Activated T-helper 17 cell treated with anti-CD3 and anti-CD28 coated beads, Interleukin-2, amount 50 U/mL, for 72 hours (primary cell): ENCODE data around the gene RIMBP3C. TPM values are rescaled to one million over a fixed set of nuclear protein-coding genes. Genes with fewer than 3 reads are reported as not detected.
A peak's percentile ranks its signal among the peaks of the same experiment; 100 is the strongest.
"Not testable (repeated sequence)": the region's sequence is repeated elsewhere in the genome, so short reads cannot be mapped to it uniquely, and the experiment has no call there.

ENCODE experiments used
- ATAC-seq: fragments of 150-1000 bp; cut with Tn5 transposase; replicated peaks from 2 replicates; pipeline ENCODE4 v1.10.0; 2021; ENCODE audit warnings: mild to moderate bottlenecking, moderate library complexity
- H3K27ac Mint-ChIP-seq: one replicate; pipeline ENCODE4 v1.8.0; 2022; ENCODE audit warnings: mixed read lengths
- H3K27me3 Mint-ChIP-seq: one replicate; pipeline ENCODE4 v1.8.0; 2022; ENCODE audit warnings: mixed read lengths
- H3K36me3 Mint-ChIP-seq: one replicate; pipeline ENCODE4 v1.8.0; 2022; ENCODE audit warnings: low read depth, mild to moderate bottlenecking, mixed read lengths
- H3K4me1 Mint-ChIP-seq: one replicate; pipeline ENCODE4 v1.8.0; 2022; ENCODE audit warnings: mixed read lengths
- H3K4me3 Mint-ChIP-seq: one replicate; pipeline ENCODE4 v1.8.0; 2022; ENCODE audit warnings: mild to moderate bottlenecking, mixed read lengths
- H3K9me3 Mint-ChIP-seq: one replicate; pipeline ENCODE4 v1.8.0; 2022; ENCODE audit warnings: mixed read lengths
- total RNA-seq, 2 donors: library from RNA; stranded (reverse); gene quantifications; one replicate each; pipeline ENCODE4 v1.2.3, GENCODE V29; 2022

Gene RIMBP3C
- total RNA-seq, 2 donors from 2014 or later, result 0.06 to 0.19 TPM

DNA sequence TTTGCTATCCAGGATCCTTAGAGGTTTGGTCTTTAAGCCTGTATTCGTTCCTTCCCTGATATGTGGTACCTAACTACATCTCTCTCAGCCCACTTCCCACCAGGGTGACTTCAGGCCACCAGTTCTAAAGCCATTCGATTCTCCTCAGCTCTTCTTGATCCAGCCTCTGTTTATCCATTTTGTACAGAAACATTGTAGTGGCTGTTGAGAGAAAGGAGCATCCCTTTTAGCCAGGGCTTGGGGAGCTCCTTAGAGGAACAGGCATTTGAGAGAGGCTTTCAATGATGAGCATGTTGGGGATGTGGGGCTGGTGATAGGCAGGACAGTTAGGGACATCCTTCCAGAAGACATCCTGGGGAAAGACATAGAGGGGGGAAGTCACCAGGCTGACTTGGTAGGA is 34.1 kb upstream of the RIMBP3C start:
- peaks cover 29% of the 10 kb centered on the region for H3K4me1 Mint-ChIP-seq
- H3K36me3 Mint-ChIP-seq, result peaks cover 38% of the 10 kb centered on the region
- H3K9me3 Mint-ChIP-seq, result no peaks in the 10 kb centered on the region
- no peak for ATAC-seq
- no peak overlapping the region for H3K4me3 Mint-ChIP-seq
- H3K27ac Mint-ChIP-seq, result peak overlapping the region; percentile 2
- H3K27me3 Mint-ChIP-seq, result no peaks in the 10 kb centered on the region

GRCh38 chr22:21582801-21583740 is 31.8 kb upstream of the RIMBP3C start:
- H3K36me3 Mint-ChIP-seq, result peaks cover 34% of the 10 kb centered on the region
- no peak for ATAC-seq
- no peaks in the 10 kb centered on the region for H3K9me3 Mint-ChIP-seq
- no peak overlapping the region for H3K4me3 Mint-ChIP-seq
- H3K27ac Mint-ChIP-seq, result peak overlapping the region; percentile 47
- peaks cover 29% of the 10 kb centered on the region for H3K4me1 Mint-ChIP-seq
- H3K27me3 Mint-ChIP-seq, result no peaks in the 10 kb centered on the region

DNA sequence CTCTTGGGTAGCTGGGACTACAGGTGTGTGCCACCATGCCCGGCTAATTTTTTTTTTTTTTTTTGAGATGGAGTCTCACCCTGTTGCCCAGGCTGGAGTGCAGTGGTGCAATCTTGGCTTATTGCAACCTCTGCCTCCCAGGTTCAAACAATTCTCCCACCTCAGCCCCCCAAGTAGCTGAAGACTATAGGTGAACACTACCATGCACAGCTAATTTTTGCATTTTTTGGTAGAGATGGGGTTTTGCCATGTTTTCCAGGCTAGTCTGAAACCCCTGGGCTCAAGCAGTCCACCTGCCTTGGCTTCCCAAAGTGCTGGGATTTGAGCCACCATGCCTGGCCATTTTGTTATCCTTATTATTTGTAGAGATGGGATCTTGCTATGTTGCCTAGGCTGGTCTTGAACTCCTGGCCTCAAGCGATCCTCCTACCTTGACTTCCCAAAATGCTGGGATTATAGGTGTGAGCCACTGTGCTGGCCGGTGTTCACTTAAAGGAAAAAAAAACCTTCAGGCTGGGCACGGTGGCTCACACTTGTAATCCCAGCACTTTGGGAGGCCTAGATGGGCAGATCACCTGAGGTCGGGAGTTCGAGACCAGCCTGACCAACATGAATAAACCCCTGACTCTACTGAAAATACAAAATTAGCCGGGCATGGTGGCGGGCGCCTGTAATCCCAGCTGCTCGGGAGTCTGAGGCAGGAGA is 29.9 kb upstream of the RIMBP3C start:
- Mint-ChIP-seq H3K4me1 (peaks cover 26% of the 10 kb centered on the region), H3K36me3 (peaks cover 40% of the 10 kb centered on the region)
- not testable (repeated sequence) for H3K9me3 Mint-ChIP-seq, H3K27me3 Mint-ChIP-seq, H3K27ac Mint-ChIP-seq, H3K4me3 Mint-ChIP-seq, ATAC-seq

DNA sequence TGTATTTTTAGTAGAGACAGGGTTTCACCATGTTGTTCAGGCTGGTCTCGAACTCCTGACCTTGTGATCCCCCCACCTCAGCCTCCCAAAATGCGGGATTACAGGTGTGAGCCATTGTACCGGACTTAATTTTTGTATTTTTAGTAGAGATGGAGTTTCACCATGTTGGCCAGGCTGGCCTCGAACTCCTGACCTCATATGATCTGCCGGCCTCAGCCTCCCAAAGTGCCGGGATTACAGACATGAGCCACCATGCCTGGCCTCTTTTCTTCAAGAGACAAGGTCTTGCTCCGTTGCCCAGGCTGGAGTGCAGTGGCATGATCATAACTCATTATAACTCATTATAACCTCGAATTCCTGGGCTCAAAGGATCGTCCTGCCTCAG is 29.4 kb upstream of the RIMBP3C start:
- Mint-ChIP-seq H3K4me1 (peaks cover 25% of the 10 kb centered on the region), H3K36me3 (peaks cover 41% of the 10 kb centered on the region)
- not testable (repeated sequence) for H3K4me3 Mint-ChIP-seq, H3K27ac Mint-ChIP-seq, H3K9me3 Mint-ChIP-seq, H3K27me3 Mint-ChIP-seq, ATAC-seq

- H3K9me3 Mint-ChIP-seq, result no peaks in the 10 kb centered on the region
- no peak overlapping the region for H3K27ac Mint-ChIP-seq
- H3K27me3 Mint-ChIP-seq, result no peaks in the 10 kb centered on the region
- H3K4me3 Mint-ChIP-seq, result no peak overlapping the region
- peaks cover 22% of the 10 kb centered on the region for H3K4me1 Mint-ChIP-seq
- peaks cover 40% of the 10 kb centered on the region for H3K36me3 Mint-ChIP-seq
- ATAC-seq, result no peak
Measured at GRCh38 chr22:21579474-21579851, 28.2 kb upstream of the RIMBP3C start.

GRCh38 chr22:21573750-21574494 is 22.7 kb upstream of the RIMBP3C start:
- H3K27ac Mint-ChIP-seq, result peak overlapping the region; percentile 33
- H3K4me3 Mint-ChIP-seq, result peak overlapping the region; percentile 2
- peaks cover 55% of the 10 kb centered on the region for H3K4me1 Mint-ChIP-seq
- peaks cover 76% of the 10 kb centered on the region for H3K36me3 Mint-ChIP-seq
- no peak for ATAC-seq
- no peaks in the 10 kb centered on the region for H3K9me3 Mint-ChIP-seq
- no peaks in the 10 kb centered on the region for H3K27me3 Mint-ChIP-seq

- Mint-ChIP-seq H3K36me3 (peaks cover 78% of the 10 kb centered on the region), H3K27ac (peak overlapping the region; percentile 12), H3K4me1 (peaks cover 48% of the 10 kb centered on the region), H3K4me3 (peak overlapping the region; percentile 13), H3K9me3 (no peaks in the 10 kb centered on the region), H3K27me3 (no peaks in the 10 kb centered on the region)
- no peak for ATAC-seq
Measured at GRCh38 chr22:21573293-21573734, 22.1 kb upstream of the RIMBP3C start.

GRCh38 chr22:21571679-21572078 is 20.4 kb upstream of the RIMBP3C start:
- H3K9me3 Mint-ChIP-seq, result no peaks in the 10 kb centered on the region

DNA sequence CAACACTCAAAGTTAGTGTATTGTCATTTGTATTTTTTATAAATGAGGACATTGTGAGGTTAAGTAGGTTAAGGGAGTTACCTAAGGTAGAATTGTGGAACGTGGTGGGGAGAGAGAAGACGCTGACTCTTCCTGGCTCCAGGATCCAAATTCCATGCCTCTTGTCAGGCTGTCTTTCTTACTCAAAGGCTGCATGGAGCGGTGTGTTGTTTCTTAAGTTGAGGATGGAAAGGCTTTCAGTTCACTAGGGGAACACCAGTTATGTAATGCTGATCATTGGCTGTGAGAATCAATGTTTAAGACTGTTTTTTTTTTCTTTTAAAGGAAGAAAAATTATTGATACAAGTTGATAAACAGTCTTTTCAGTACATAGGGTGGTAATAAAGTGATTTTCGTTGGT is 19.1 kb upstream of the RIMBP3C start:
- no peaks in the 10 kb centered on the region for H3K27me3 Mint-ChIP-seq
- ATAC-seq, result no peak
- H3K27ac Mint-ChIP-seq, result peak overlapping the region; percentile 94
- peaks cover 42% of the 10 kb centered on the region for H3K4me1 Mint-ChIP-seq
- H3K36me3 Mint-ChIP-seq, result peaks cover 58% of the 10 kb centered on the region
- peak overlapping the region; percentile 91 for H3K4me3 Mint-ChIP-seq
- no peaks in the 10 kb centered on the region for H3K9me3 Mint-ChIP-seq

More at GRCh38 chr22:21571679-21572078, 20.4 kb upstream of the RIMBP3C start:
- Mint-ChIP-seq H3K4me1 (peaks cover 42% of the 10 kb centered on the region), H3K4me3 (peak overlapping the region; percentile 91), H3K27me3 (no peaks in the 10 kb centered on the region), H3K27ac (peak overlapping the region; percentile 37), H3K36me3 (peaks cover 66% of the 10 kb centered on the region)
- peak; percentile 78 for ATAC-seq

DNA sequence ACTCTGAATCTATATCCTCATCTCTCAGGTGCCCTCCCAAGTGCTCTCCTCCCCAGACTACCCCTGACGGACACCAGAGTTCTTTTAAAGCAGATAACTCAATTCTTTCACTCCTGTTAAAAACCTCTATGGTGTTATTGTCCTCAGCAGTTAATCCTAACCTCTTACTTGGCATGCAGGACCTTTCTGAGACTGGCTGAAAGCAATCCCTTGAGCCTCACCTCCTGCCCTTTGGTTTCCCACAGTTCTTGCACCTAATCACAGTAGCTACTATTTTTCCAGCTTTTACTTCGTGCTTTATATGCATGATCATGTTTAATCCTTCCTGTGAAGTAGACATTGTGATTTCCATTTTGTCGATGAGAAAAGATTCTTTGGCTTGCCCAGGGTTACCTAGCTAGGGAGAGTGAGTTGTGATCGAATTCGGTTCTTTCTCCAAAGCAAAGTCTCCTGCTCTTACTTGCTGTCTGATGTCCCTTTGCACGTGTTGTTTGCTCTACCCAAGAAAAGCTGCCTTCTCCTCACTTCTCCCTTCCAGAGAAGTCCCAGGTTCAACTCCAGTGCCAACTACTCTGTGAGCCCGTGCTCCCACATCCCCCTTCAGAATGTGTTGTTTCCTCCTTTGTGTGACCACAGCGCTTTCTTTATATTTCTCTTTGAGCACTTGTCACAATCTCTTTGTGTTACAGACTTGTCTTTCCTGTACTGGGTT is 18.4 kb upstream of the RIMBP3C start:
- H3K27ac Mint-ChIP-seq, result peak overlapping the region; percentile 94
- H3K9me3 Mint-ChIP-seq, result no peaks in the 10 kb centered on the region
- H3K36me3 Mint-ChIP-seq, result peaks cover 58% of the 10 kb centered on the region
- H3K27me3 Mint-ChIP-seq, result no peaks in the 10 kb centered on the region
- H3K4me3 Mint-ChIP-seq, result peak overlapping the region; percentile 91
- ATAC-seq, result no peak
- peaks cover 42% of the 10 kb centered on the region for H3K4me1 Mint-ChIP-seq

DNA sequence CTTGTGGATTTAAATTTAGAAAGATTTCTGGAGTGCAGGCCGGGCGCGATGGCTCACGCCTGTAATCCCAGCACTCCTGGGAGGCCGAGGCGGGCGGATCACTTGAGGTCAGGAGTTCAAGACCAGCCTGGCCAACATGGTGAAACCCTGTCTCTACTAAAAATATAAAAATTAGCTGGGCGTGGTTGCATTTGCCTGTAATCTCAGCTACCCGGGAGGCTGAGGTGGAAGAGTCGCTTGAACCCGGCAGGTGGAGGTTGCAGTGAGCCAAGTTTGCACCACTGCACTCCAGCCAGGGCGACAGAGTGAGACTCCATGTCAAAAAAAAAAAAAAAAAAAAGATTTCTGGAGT is 17.8 kb upstream of the RIMBP3C start:
- Mint-ChIP-seq H3K4me1 (peaks cover 37% of the 10 kb centered on the region), H3K4me3 (peak overlapping the region; percentile 91), H3K36me3 (peaks cover 52% of the 10 kb centered on the region), H3K27ac (peak overlapping the region; percentile 94)
- not testable (repeated sequence) for H3K27me3 Mint-ChIP-seq, ATAC-seq, H3K9me3 Mint-ChIP-seq

DNA sequence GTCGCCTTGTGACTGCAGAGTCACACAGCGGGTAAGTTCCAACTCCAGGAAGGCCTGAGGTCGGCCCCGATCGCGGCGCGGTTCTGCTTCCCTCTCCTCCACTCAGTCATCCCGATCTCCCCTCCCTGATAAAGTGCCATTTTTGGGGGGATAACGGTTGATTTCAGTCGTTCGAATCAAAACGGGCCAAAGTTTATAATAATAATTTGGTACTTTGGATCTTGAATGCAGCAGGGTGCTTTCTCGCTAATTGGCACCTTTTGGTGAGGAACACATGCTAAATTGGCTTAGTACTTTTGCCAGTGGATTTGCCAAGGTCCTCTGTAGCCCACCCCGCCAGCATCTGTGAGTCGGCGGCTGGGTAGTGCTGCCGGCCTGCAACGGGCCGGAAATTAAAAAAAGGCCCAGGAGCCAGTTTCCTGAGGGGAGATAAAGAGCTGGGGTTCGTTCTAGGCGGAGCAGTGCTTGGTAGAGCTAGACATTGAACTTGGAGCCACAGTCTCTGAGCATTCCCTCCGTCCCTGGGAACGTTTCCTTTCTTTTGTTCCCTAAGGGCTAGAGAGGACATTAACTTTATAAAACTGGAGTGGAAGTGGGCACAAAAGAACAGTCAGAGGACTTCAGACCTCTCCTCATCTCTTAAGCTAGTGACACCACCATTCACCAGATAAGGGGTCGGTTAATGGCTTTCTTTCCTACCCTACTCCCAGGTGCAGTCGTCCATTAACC is 17.2 kb upstream of the RIMBP3C start:
- ATAC-seq, result peak; percentile 20
- H3K4me3 Mint-ChIP-seq, result peak overlapping the region; percentile 91
- H3K27ac Mint-ChIP-seq, result peak overlapping the region; percentile 94

More for the DNA sequence above, 17.2 kb upstream of the RIMBP3C start:
- H3K4me1 Mint-ChIP-seq, result peaks cover 32% of the 10 kb centered on the region
- H3K9me3 Mint-ChIP-seq, result no peaks in the 10 kb centered on the region
- H3K27me3 Mint-ChIP-seq, result no peaks in the 10 kb centered on the region
- H3K36me3 Mint-ChIP-seq, result peaks cover 48% of the 10 kb centered on the region
